A549 (cell line): ENCODE results near the gene BRAT1. TPM values are rescaled to one million over a fixed set of nuclear protein-coding genes. Genes with fewer than 3 reads are reported as not detected.
"Not testable (repeated sequence)": the region's sequence is repeated elsewhere in the genome, so short reads cannot be mapped to it uniquely, and the experiment has no call there.

Experiments
- ATAC-seq, 2 experiments: fragments of 200-7000 bp in 1 of 2; fragments of >200 bp in 1 of 2; cut with Nextera tagmentation in 1 of 2; cut with Tn5 transposase in 1 of 2; 3 replicates each; pipeline versions ENCODE4 v1.8.0 to v1.9.1; 2018 to 2020; ENCODE audit warnings: mild to moderate bottlenecking in 1 of 2, moderate library complexity in 1 of 2
- CTCF ChIA-PET: fragments of 300-600 bp; sonication (Branson Sonifier 250); formaldehyde crosslinking; extraction: SDS; loops from one replicate; lab custom pipeline; 2021; ENCODE audit warnings: antibody characterized with exemption, inconsistent platforms; lab: Yijun Ruan, JAX
- POLR2A ChIA-PET: fragments of 350-600 bp; formaldehyde crosslinking; extraction: SDS; loops from one replicate; lab custom pipeline; 2021; ENCODE audit warnings: antibody characterized with exemption, inconsistent platforms; lab: Yijun Ruan, JAX
- DNase-seq, 2 experiments: peaks; one replicate each; pipeline versions ENCODE4 v3.0.0 to v3.0.0-alpha.2; 2011 to 2016; ENCODE audit warnings: low read depth in 1 of 2, low spot score in 1 of 2
- FAIRE-seq: peaks from 2 replicates; lab custom pipeline; 2011; peaks lifted over from hg19 to GRCh38; lab: Jason Lieb, UNC
- H3K27ac ChIP-seq, 2 experiments: fragments of >200 bp; sonication (Bioruptor Twin); formaldehyde crosslinking; 3 replicates each; pipeline ENCODE4 v1.5.1; 2016 to 2017
- H3K4me1 ChIP-seq: fragments of >200 bp; sonication (Bioruptor Twin); formaldehyde crosslinking; 3 replicates; pipeline ENCODE4 v1.6.1; 2016
- H3K4me2 ChIP-seq: fragments of >200 bp; sonication (Bioruptor Twin); formaldehyde crosslinking; 3 replicates; pipeline ENCODE4 v1.6.1; 2016
- H3K4me3 ChIP-seq: fragments of >200 bp; sonication (Bioruptor Twin); formaldehyde crosslinking; 3 replicates; pipeline ENCODE4 v1.5.1; 2016
- H3K9me3 ChIP-seq: fragments of >200 bp; sonication (Bioruptor Twin); formaldehyde crosslinking; 3 replicates; pipeline ENCODE4 v1.6.1; 2016
- BHLHE40 ChIP-seq: IDR thresholded peaks from 2 replicates; pipeline ENCODE4 v1.6.1; 2012; ENCODE audit warnings: low read depth, low read length, inconsistent platforms
- CEBPB ChIP-seq, 2 experiments: fragments of >200 bp in 1 of 2; sonication (Bioruptor Twin) in 1 of 2; formaldehyde crosslinking in 1 of 2; IDR thresholded peaks; 2 replicates each; pipeline ENCODE4 v1.6.1; 2012 to 2016
- CHD2 ChIP-seq: fragments of 150-350 bp; IDR thresholded peaks from 2 replicates; pipeline ENCODE4 v1.6.1; 2014; ENCODE audit warnings: low read length; ENCODE audit not compliant: partially characterized antibody
- CHD4 ChIP-seq: fragments of 200-600 bp; sonication (generic); IDR thresholded peaks from 2 replicates; pipeline ENCODE4 v1.6.1; 2016; ENCODE audit warnings: antibody characterized with exemption, mild to moderate bottlenecking, borderline replicate concordance
- CTCF ChIP-seq: fragments of >200 bp; sonication (Bioruptor Twin); formaldehyde crosslinking; IDR thresholded peaks from 3 replicates; pipeline ENCODE4 v1.5.1; 2016
- EHF ChIP-seq: fragments of 250-450 bp; sonication (Bioruptor Pico); IDR thresholded peaks from 2 replicates; pipeline ENCODE4 v1.5.0; 2020; ENCODE audit warnings: mild to moderate bottlenecking
- FOSB ChIP-seq: fragments of 250-450 bp; sonication (Bioruptor Pico); IDR thresholded peaks from 2 replicates; pipeline ENCODE4 v1.5.0; 2020; ENCODE audit warnings: mild to moderate bottlenecking, moderate library complexity
- HMGXB4 ChIP-seq: fragments of 250-450 bp; sonication (Bioruptor Pico); IDR thresholded peaks from 2 replicates; pipeline ENCODE4 v1.5.0; 2021; ENCODE audit warnings: mild to moderate bottlenecking, moderate library complexity, borderline replicate concordance
- HOXB13 ChIP-seq: fragments of 250-450 bp; sonication (Bioruptor Pico); IDR thresholded peaks from 2 replicates; pipeline ENCODE4 v1.5.0; 2020; ENCODE audit warnings: low read depth, mild to moderate bottlenecking, moderate library complexity
- KDM5A ChIP-seq: fragments of 200-600 bp; sonication (generic); IDR thresholded peaks from 2 replicates; pipeline ENCODE4 v1.6.1; 2016; ENCODE audit warnings: antibody characterized with exemption, mild to moderate bottlenecking
- MYC ChIP-seq: IDR thresholded peaks from 2 replicates; pipeline ENCODE4 v1.6.1; 2012; ENCODE audit warnings: mild to moderate bottlenecking, inconsistent platforms, low read length, improper control_type of control experiment, borderline replicate concordance
- NR3C1 ChIP-seq: fragments of >200 bp; sonication (Bioruptor Twin); formaldehyde crosslinking; IDR thresholded peaks from 3 replicates; pipeline ENCODE4 v1.6.1; 2017
- RARB ChIP-seq: fragments of 250-450 bp; sonication (Bioruptor Pico); IDR thresholded peaks from 2 replicates; pipeline ENCODE4 v1.8.0; 2021; ENCODE audit warnings: mild to moderate bottlenecking, moderate library complexity
- TFCP2L1 ChIP-seq: fragments of 250-450 bp; sonication (Bioruptor Pico); IDR thresholded peaks from 2 replicates; pipeline ENCODE4 v1.5.0; 2021; ENCODE audit warnings: mild to moderate bottlenecking
- ZC3H11A ChIP-seq: fragments of 450-650 bp; IDR thresholded peaks from 2 replicates; pipeline ENCODE4 v1.6.1; 2014; ENCODE audit warnings: antibody characterized with exemption, mild to moderate bottlenecking
- ZNF302 ChIP-seq: fragments of 250-450 bp; sonication (Bioruptor Pico); IDR thresholded peaks from 2 replicates; pipeline ENCODE4 v1.9.0; 2021; ENCODE audit warnings: inconsistent platforms, mild to moderate bottlenecking, moderate library complexity
- WGBS: methylation state at CpG from one replicate; pipeline ENCODE4 v1.1.6; 2017; ENCODE audit errors: missing lambda C conversion rate; 5-methylcytosine and 5-hydroxymethylcytosine counted together
- polyA plus RNA-seq, 4 experiments: library from polyadenylated mRNA; depleted of rRNA in 3 of 4; stranded (reverse); fragments of >200 nt; fragmentation: RNase III in 1 of 4; extraction: RNeasy Plus Mini Kit Qiagen cat#74134 plus additional on column Dnase treatment in 1 of 4; gene quantifications; 2 replicates in 3 of 4; 3 replicates in 1 of 4; pipeline ENCODE4 v1.2.3, GENCODE V29; 2011 to 2017
- TF ChIP-seq, protein P1 (sequence below): fragments of 450-650 bp; IDR thresholded peaks from 2 replicates; pipeline ENCODE4 v1.6.1; 2014; ENCODE audit warnings: antibody characterized with exemption
- TF ChIP-seq, protein P2 (sequence below): IDR thresholded peaks from 2 replicates; pipeline ENCODE4 v1.6.1; 2012; ENCODE audit warnings: low read depth, borderline replicate concordance

BRAT1 gene
- polyA plus RNA-seq, 2 of the 4 experiments (the other 2 are of a cell fraction), result 11.9 to 25.6 TPM

GRCh38 chr7:2540133-2540532 is 15.2 kb downstream of the BRAT1 start:
- no peak for DNase-seq
- CTCF ChIA-PET, result no interaction called here
- ATAC-seq, result no peak
- H3K4me2 ChIP-seq, result no peak overlapping the region
- no peak overlapping the region for H3K4me3 ChIP-seq
- H3K9me3 ChIP-seq, result no peaks in the 10 kb centered on the region
- 89% methylated on average over 7 of the region's 7 CpGs for WGBS
- no peak overlapping the region for H3K27ac ChIP-seq
- TF ChIP-seq MYC (no peak), KDM5A (no peak)
- TF ChIP-seq, protein P1, sequence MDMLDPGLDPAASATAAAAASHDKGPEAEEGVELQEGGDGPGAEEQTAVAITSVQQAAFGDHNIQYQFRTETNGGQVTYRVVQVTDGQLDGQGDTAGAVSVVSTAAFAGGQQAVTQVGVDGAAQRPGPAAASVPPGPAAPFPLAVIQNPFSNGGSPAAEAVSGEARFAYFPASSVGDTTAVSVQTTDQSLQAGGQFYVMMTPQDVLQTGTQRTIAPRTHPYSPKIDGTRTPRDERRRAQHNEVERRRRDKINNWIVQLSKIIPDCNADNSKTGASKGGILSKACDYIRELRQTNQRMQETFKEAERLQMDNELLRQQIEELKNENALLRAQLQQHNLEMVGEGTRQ, result no peak
- no peaks in the 10 kb centered on the region for H3K4me1 ChIP-seq
- POLR2A ChIA-PET, result no interaction called here
- no peak for FAIRE-seq

DNA sequence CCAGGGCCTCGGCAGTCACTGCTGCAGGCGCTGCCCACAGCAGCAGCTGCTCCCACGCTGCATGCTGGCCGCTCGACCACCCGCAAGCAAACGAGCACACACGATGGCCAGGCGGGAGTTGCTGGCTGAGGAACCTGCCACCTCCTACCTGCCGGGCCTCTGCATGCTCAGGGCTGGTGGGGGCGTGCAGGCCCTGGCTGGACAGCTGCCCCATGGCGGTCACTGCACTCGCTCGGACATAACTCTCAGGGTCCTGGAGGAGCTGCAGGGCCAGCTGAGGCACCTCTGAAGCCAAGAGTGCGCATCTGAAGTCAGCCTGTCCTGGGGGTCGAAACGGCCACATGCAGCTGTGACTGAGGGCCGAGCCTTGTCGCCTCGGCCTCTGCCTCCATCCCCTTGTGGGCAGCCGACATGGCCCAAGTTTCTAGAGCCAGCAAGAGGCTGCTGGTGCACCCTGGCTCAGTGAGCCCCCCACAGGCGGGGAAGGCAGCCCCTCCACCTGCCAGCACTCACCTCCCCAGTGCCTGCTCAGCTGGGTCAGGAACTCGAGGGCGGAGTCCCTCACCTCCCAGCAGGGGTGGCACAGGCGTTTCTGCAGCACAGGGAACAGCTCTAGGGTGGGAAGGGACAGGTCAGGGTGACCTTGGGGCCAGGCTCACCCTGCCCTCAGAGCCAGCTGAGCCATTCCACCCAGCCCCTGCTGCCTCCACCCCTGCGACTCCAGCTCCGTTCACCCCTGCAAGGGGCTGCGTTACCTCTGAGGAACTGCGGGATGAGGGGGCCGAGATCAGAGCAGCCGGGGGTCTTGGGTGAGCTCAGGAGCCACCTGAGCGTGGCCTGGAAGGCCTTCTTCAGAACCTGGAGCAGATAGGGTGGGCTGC is 16.1 kb downstream of the BRAT1 start:
- Histone ChIP-seq H3K4me2 (no peak overlapping the region), H3K4me1 (no peaks in the 10 kb centered on the region), H3K4me3 (no peak overlapping the region), H3K9me3 (no peaks in the 10 kb centered on the region), H3K27ac (no peak overlapping the region)
- ChIA-PET POLR2A (no interaction called here), CTCF (interaction anchor here (1.0 to 1.3 kb wide), 3 partner anchors 13 to 70 kb away, joined by 3 to 4 read pairs (median 4); partner anchors contain the start of gene BRAT1)
- ATAC-seq (no peak), FAIRE-seq (no peak), DNase-seq (no peak)
- 95% methylated on average over 19 of the region's 32 CpGs for WGBS
- TF ChIP-seq HOXB13 (CRISPR knock-in tag) (no peak), ZC3H11A (no peak), FOSB (CRISPR knock-in tag) (no peak), NR3C1 (no peak), BHLHE40 (no peak), MYC (no peak), ZNF302 (no peak), CHD2 (no peak), CEBPB (IDR thresholded peaks at IDR 0.05) (no peak), CHD4 (no peak)
- TF ChIP-seq, protein P2, sequence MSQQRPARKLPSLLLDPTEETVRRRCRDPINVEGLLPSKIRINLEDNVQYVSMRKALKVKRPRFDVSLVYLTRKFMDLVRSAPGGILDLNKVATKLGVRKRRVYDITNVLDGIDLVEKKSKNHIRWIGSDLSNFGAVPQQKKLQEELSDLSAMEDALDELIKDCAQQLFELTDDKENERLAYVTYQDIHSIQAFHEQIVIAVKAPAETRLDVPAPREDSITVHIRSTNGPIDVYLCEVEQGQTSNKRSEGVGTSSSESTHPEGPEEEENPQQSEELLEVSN, result no peak

DNA sequence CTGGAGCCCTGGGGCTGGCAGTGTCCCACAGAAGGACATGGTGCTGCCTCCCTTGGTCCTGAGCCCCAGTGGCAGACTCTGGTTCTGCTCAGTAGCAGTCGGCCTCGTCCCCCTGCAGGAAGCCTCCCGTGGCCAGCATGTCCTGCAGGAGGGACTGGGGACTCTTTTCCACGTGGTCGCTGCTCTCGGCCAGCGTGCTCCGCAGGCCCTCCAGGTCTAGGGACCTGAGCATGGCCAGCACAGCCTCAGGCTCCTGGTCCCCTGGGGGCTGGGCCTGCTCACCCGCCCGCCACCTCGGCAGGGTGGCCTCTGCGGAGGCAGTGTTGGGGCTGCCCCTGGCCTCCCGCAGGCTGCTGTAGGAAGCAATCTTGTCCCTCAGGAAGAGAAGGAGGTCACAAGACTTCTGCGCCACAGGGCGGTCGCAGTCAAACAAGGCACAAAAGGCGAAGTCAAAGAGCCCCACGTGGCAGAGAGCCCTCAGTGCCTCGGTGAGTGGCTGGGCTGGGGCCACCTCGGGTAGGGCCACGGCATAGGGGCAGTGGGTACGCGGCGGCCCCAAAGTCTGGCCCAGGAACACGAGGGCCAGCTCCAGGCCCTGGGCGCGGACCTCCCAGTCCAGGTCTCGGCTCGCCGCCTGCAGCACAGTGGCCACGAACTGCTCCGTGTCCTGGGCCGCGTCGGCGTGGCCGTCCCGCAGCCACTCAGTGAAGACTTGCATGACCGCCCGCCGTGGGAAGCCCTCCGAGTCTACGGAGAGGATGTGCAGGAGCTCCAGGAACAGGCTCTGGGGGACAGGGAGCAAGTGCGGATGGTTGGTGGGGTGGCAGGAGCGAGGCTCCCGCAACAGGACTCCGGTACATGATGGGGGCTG is 17.1 kb downstream of the BRAT1 start:
- Histone ChIP-seq H3K27ac (no peak overlapping the region), H3K4me3 (no peak overlapping the region)
- DNase-seq (no peak), FAIRE-seq (no peak)
- POLR2A ChIA-PET, result no interaction called here
- no peak for TF ChIP-seq RARB (CRISPR knock-in tag)
- TF ChIP-seq HMGXB4 (CRISPR knock-in tag), result no peak
- TF ChIP-seq ZC3H11A, result no peak
- TF ChIP-seq MYC, result no peak
- no peak for TF ChIP-seq CHD2
- no peak for TF ChIP-seq EHF (CRISPR knock-in tag)
- no peak for TF ChIP-seq TFCP2L1
- no peak for TF ChIP-seq CTCF
- TF ChIP-seq, all 56 proteins: peak for 0
- Histone ChIP-seq H3K4me2 (no peak overlapping the region), H3K4me1 (no peaks in the 10 kb centered on the region), H3K9me3 (no peaks in the 10 kb centered on the region)
- ATAC-seq, result peak; percentile 64 to 65
- CTCF ChIA-PET, result interaction anchor here (0.6 to 1.3 kb wide), 3 partner anchors 12 to 139 kb away, joined by 3 to 4 read pairs (median 3); no protein-coding TSS in a partner anchor
- WGBS, result 93% methylated on average over 26 of the region's 47 CpGs

- H3K27ac ChIP-seq, H3K4me2 ChIP-seq, H3K4me3 ChIP-seq, CTCF ChIA-PET, H3K9me3 ChIP-seq, H3K4me1 ChIP-seq, DNase-seq, POLR2A ChIA-PET, FAIRE-seq: not testable (repeated sequence)
- peak in 1 of 2 experiments; percentile 5; a peak in 2 of 6 replicates for ATAC-seq
- WGBS, result 82% methylated on average over 8 of the region's 19 CpGs
These were observed 19.3 kb downstream of the BRAT1 start for GRCh38 chr7:2535872-2536627.
